Mesenchymal stem cell (in vitro differentiated cells and primary cell): ENCODE measurements around the gene PATL2.

Experiments used
- DNase-seq: peaks from one replicate; pipeline ENCODE4 v3.0.0-alpha.2; 2013
- H2AFZ ChIP-seq: one replicate; pipeline ENCODE4 v1.6.1; 2013; ENCODE audit warnings: low read depth, mild to moderate bottlenecking, control low read depth, inconsistent platforms, low read length, moderate library complexity
- H2AK5ac ChIP-seq: 2 replicates; pipeline ENCODE4 v1.6.1; 2013; ENCODE audit warnings: low read length, moderate library complexity, mild to moderate bottlenecking, inconsistent platforms; ENCODE audit not compliant: severe bottlenecking
- H2BK120ac ChIP-seq: one replicate; pipeline ENCODE4 v1.6.1; 2013; ENCODE audit warnings: low read depth, mild to moderate bottlenecking, inconsistent platforms, low read length, moderate library complexity
- H2BK12ac ChIP-seq, 2 experiments: one replicate each; pipeline ENCODE4 v1.6.1; 2013; ENCODE audit warnings: inconsistent platforms in 2 of 2, low read length in 2 of 2, mild to moderate bottlenecking in 2 of 2, moderate library complexity in 2 of 2, control low read depth in 1 of 2
- H2BK15ac ChIP-seq: one replicate; pipeline ENCODE4 v1.6.1; 2013; ENCODE audit warnings: mild to moderate bottlenecking, low read depth, inconsistent platforms; ENCODE audit not compliant: poor library complexity, severe bottlenecking
- H2BK5ac ChIP-seq: 2 replicates; pipeline ENCODE4 v1.6.1; 2013; ENCODE audit warnings: low read depth, mild to moderate bottlenecking, low read length, control low read depth, inconsistent platforms; ENCODE audit not compliant: poor library complexity, severe bottlenecking
- H3K14ac ChIP-seq, 2 experiments: one replicate each; pipeline ENCODE4 v1.6.1; 2013; ENCODE audit warnings: inconsistent platforms in 2 of 2, low read length in 2 of 2, control low read depth in 1 of 2, mild to moderate bottlenecking in 1 of 2, moderate library complexity in 1 of 2
- H3K18ac ChIP-seq, 2 experiments: one replicate each; pipeline ENCODE4 v1.6.1; 2013; ENCODE audit warnings: inconsistent platforms in 2 of 2, low read length in 2 of 2, control low read depth in 1 of 2, low read depth in 1 of 2, mild to moderate bottlenecking in 1 of 2
- H3K23ac ChIP-seq, 2 experiments: one replicate each; pipeline ENCODE4 v1.6.1; 2013; ENCODE audit warnings: inconsistent platforms in 2 of 2, low read length in 2 of 2, mild to moderate bottlenecking in 2 of 2, moderate library complexity in 2 of 2, control low read depth in 1 of 2
- H3K27ac ChIP-seq: 2 replicates; pipeline ENCODE4 v1.5.1; 2013; ENCODE audit warnings: mild to moderate bottlenecking, moderate library complexity, low read length, control low read depth, inconsistent platforms; ENCODE audit not compliant: poor library complexity, severe bottlenecking
- H3K27me3 ChIP-seq, 2 experiments: 2 replicates each; pipeline versions ENCODE4 v1.6.1 to v1.7.0; 2013; ENCODE audit warnings: low read length in 2 of 2, mild to moderate bottlenecking in 2 of 2, moderate library complexity in 2 of 2, control low read depth in 1 of 2, inconsistent platforms in 1 of 2; ENCODE audit not compliant: control insufficient read depth in 1 of 2, insufficient read depth in 1 of 2
- H3K36me3 ChIP-seq, 2 experiments: 2 replicates each; pipeline versions ENCODE4 v1.6.1 to v1.7.0; 2013; ENCODE audit warnings: low read length in 2 of 2, control low read depth in 1 of 2, inconsistent platforms in 1 of 2, low read depth in 1 of 2, mild to moderate bottlenecking in 1 of 2; ENCODE audit not compliant: insufficient read depth in 2 of 2, control insufficient read depth in 1 of 2
- H3K4ac ChIP-seq, 2 experiments: one replicate each; pipeline ENCODE4 v1.6.1; 2013; ENCODE audit warnings: inconsistent platforms in 2 of 2, low read length in 2 of 2, mild to moderate bottlenecking in 2 of 2, moderate library complexity in 2 of 2, control low read depth in 1 of 2, low read depth in 1 of 2
- H3K4me1 ChIP-seq: 2 replicates; pipeline ENCODE4 v1.6.1; 2013; ENCODE audit warnings: low read depth, low read length, control low read depth; ENCODE audit not compliant: control insufficient read depth, insufficient read depth
- H3K4me2 ChIP-seq: 2 replicates; pipeline ENCODE4 v1.6.1; 2013; ENCODE audit warnings: low read length, mild to moderate bottlenecking, inconsistent platforms; ENCODE audit not compliant: poor library complexity, severe bottlenecking
- H3K4me3 ChIP-seq, 2 experiments: 2 replicates each; pipeline versions ENCODE4 v1.5.1 to v1.7.0; 2013; ENCODE audit warnings: low read length in 2 of 2, mild to moderate bottlenecking in 2 of 2, control low read depth in 1 of 2, low read depth in 1 of 2; ENCODE audit not compliant: insufficient read depth in 1 of 2
- H3K79me1 ChIP-seq: replicated peaks from 2 replicates; pipeline ENCODE4 v1.6.1; 2013; ENCODE audit warnings: mild to moderate bottlenecking, control low read depth, low read length, inconsistent platforms; ENCODE audit not compliant: poor library complexity, severe bottlenecking
- H3K9ac ChIP-seq: 2 replicates; pipeline ENCODE4 v1.7.0; 2013; ENCODE audit warnings: mild to moderate bottlenecking, low read length, moderate library complexity
- H3K9me3 ChIP-seq: 2 replicates; pipeline ENCODE4 v1.7.0; 2013; ENCODE audit warnings: mild to moderate bottlenecking, low read length; ENCODE audit not compliant: control insufficient read depth
- H4K8ac ChIP-seq: one replicate; pipeline ENCODE4 v1.6.1; 2013; ENCODE audit warnings: inconsistent platforms, mild to moderate bottlenecking, low read length, moderate library complexity
- H4K91ac ChIP-seq: one replicate; pipeline ENCODE4 v1.6.1; 2013; ENCODE audit warnings: mild to moderate bottlenecking, low read length, inconsistent platforms
- WGBS: methylation state at CpG from one replicate; pipeline ENCODE4 v1.1.7; 2013; ENCODE audit warnings: mixed read lengths; 5-methylcytosine and 5-hydroxymethylcytosine counted together

PATL2 gene

DNA sequence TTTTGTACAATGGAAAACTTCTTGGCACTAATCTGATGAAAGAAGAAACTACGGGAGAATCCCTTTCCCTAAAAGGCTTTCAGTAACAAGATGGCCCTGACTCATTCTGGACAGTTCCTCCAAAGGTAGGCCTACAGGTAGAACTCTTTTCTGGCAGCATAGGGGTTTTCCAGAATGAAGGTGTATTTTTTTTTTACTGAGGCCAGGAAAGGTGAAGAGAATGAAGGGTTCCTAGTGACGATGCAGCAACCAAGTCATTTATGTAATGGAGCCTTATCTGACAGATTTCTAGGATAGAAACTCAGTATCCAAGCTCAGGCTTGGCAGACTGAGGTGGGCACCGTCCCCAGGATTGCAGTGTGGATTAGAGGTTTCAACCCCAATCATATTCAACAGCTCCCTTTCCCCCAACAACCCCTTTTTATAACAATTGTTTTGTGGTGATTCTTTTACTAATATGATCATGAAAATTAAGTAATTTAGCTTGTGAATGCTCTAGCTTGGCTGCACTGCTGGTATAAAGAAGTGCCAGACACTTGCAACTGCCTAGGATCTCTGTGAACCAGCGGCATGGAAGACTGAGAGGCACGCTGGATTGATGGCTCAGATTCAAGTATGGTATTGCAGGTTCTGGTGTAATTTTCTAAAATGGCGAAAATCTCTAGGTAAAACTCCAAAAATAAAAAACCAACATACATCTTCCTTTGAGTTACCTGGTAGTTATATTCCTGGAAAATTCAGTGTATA, 16.5 kb upstream of the PATL2 start:
- H3K9me3 ChIP-seq: no peaks in the 10 kb centered on the region
- DNase-seq: no peak
- no peak overlapping the region for H2AK5ac ChIP-seq
- peaks cover 9% of the 10 kb centered on the region for H3K79me1 ChIP-seq
- peaks cover 0 to 15% of the 10 kb centered on the region in 2 experiments for H3K36me3 ChIP-seq
- no peak overlapping the region for H2BK5ac ChIP-seq
- peak overlapping the region; percentile 29 to 87 for H2BK12ac ChIP-seq
- peak overlapping the region; percentile 97 for H3K9ac ChIP-seq
- peaks cover 7% of the 10 kb centered on the region for H3K4me1 ChIP-seq
- no peak overlapping the region for H3K4me2 ChIP-seq
- H4K8ac ChIP-seq: no peak overlapping the region
- H3K14ac ChIP-seq: no peak overlapping the region
- 95% methylated on average over 3 of the region's 6 CpGs for WGBS
- no peak overlapping the region for H2BK120ac ChIP-seq
- no peak overlapping the region for H4K91ac ChIP-seq
- H2BK15ac ChIP-seq: no peak overlapping the region
- H3K4ac ChIP-seq: no peak overlapping the region
- no peaks in the 10 kb centered on the region for H3K27me3 ChIP-seq
- H3K4me3 ChIP-seq: peak overlapping the region in 1 of 2 experiments; percentile 94
- H2AFZ ChIP-seq: no peak overlapping the region
- peak overlapping the region; percentile 81 for H3K27ac ChIP-seq
- no peak overlapping the region for H3K23ac ChIP-seq
- H3K18ac ChIP-seq: peak overlapping the region in 1 of 2 experiments; percentile 46

DNA sequence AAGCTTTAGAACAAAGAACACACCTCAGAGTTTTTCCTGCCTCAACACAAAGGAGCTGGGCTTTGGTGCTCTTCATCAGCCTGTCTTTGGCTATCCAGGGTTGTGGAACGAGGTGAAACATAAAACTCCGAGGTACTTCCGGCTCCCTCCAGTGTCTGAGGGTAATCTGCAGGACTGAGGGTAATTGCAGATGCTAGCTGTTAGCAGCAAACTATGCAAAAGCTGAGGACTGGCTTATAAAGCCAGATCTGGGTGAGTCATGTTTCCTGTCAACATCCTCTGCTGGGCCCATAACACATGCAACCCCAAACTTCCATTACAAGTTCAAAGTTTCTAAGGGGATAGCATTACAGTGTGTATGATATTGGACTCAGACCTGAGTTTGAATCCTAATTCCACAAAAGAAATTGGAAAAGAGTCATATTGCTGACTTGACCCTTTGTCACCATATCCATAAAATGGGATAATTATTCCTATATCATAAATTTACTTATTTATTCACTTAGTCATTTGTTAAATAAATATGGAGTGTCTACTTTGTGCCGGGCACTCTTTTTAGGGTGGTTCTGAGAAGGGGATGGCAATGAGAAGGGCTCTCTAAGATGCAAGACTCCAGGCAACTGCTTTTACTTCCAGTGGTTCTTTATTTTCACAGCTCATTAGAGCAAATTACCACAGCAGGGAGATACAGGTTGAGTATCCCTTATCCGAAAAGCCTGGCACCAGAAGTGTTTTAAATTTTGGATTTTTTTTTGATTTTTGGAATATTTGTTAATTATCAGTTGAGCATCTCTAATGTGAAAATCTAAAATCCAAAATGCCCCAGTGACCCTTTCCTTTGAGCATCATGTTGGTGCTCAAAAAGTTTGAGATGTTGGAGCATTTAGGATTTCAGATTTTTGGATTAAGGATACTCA, 15.7 kb upstream of the PATL2 start:
- WGBS: 25% methylated on average over 5 of the region's 5 CpGs
- peak overlapping the region; percentile 6 to 67 for H3K18ac ChIP-seq
- H3K9me3 ChIP-seq: no peaks in the 10 kb centered on the region
- H2BK120ac ChIP-seq: no peak overlapping the region
- peak overlapping the region in 1 of 2 experiments; percentile 60 for H3K4me3 ChIP-seq
- H3K9ac ChIP-seq: peak overlapping the region; percentile 97
- peak overlapping the region; percentile 81 for H3K27ac ChIP-seq
- peaks cover 9% of the 10 kb centered on the region for H3K79me1 ChIP-seq
- peaks cover 7% of the 10 kb centered on the region for H3K4me1 ChIP-seq
- H2BK12ac ChIP-seq: no peak overlapping the region
- H3K4me2 ChIP-seq: no peak overlapping the region
- peak overlapping the region in 1 of 2 experiments; percentile 12 for H3K4ac ChIP-seq
- no peak overlapping the region for H2BK15ac ChIP-seq
- no peak overlapping the region for H3K14ac ChIP-seq
- H2AK5ac ChIP-seq: no peak overlapping the region
- H3K36me3 ChIP-seq: peaks cover 0 to 6% of the 10 kb centered on the region in 2 experiments
- H4K8ac ChIP-seq: peak overlapping the region; percentile 73
- H3K27me3 ChIP-seq: no peaks in the 10 kb centered on the region
- H2BK5ac ChIP-seq: no peak overlapping the region
- DNase-seq: peak; percentile 96
- H2AFZ ChIP-seq: peak overlapping the region; percentile 29
- no peak overlapping the region for H4K91ac ChIP-seq
- H3K23ac ChIP-seq: no peak overlapping the region

DNA sequence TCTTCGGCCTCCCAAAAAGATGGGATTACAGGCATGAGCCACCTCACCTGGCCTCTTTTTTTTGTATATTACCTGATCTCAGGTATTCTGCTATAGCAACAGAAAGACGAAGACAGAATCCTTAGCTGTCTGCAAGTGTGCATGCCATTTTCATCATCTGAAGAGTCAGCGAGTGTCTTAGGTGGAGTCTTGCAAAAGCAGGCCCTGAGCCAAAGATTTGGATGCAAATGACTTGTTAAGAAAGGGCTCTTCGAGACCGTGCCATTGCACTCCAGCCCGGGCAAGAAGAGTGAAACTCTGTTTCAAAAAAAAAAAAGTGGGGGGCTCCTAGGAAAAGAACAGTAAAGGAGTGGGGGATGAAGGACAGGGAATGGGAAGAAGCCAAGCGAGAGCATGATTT, 15.0 kb upstream of the PATL2 start:
- WGBS: 85% methylated on average over 7 of the region's 7 CpGs
- peak overlapping the region; percentile 29 for H2AFZ ChIP-seq

DNA sequence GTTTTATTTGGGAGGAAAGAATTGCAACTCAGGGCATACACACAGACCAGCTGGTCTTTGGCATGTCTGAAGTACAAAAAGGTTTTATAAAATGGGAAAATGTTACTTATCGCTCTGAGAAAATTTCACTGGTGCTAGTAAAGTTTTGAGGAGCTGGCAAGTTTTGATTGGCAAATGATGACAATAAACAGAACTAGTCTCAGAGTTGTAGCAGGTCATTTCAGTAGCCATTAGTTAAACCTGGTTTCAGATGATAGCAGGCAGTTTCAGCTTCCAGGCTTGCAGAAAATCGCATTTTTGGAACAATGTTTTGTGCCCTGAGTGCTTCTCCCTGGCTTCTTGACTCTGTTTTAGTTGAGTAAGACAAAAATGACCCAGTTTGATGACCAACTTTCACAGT, 10.9 kb upstream of the PATL2 start:
- Histone ChIP-seq H3K4me2 (no peak overlapping the region), H3K9me3 (no peaks in the 10 kb centered on the region)
- WGBS: 88% methylated on average over 2 of the region's 2 CpGs

More for the DNA sequence above, 15.0 kb upstream of the PATL2 start:
- no peak for DNase-seq
- Histone ChIP-seq H4K8ac (peak overlapping the region; percentile 73), H2BK12ac (no peak overlapping the region), H3K23ac (no peak overlapping the region), H2BK5ac (no peak overlapping the region), H3K4ac (peak overlapping the region in 1 of 2 experiments; percentile 12), H4K91ac (no peak overlapping the region), H2BK15ac (no peak overlapping the region), H2BK120ac (peak overlapping the region; percentile 1), H3K9ac (peak overlapping the region; percentile 97), H3K27me3 (no peaks in the 10 kb centered on the region), H3K36me3 (no peaks in the 10 kb centered on the region), H3K9me3 (no peaks in the 10 kb centered on the region), H3K79me1 (peaks cover 5% of the 10 kb centered on the region), H3K4me2 (no peak overlapping the region), H3K14ac (no peak overlapping the region), H3K4me1 (peaks cover 7% of the 10 kb centered on the region), H3K18ac (peak overlapping the region; percentile 6 to 67), H3K27ac (peak overlapping the region; percentile 81), H2AK5ac (no peak overlapping the region), H3K4me3 (peak overlapping the region in 1 of 2 experiments; percentile 60)

More for the DNA sequence above, 10.9 kb upstream of the PATL2 start:
- Histone ChIP-seq H3K18ac (no peak overlapping the region), H2BK15ac (no peak overlapping the region), H2BK5ac (no peak overlapping the region), H3K4ac (no peak overlapping the region), H2BK12ac (no peak overlapping the region), H4K91ac (no peak overlapping the region), H3K27ac (no peak overlapping the region), H3K4me3 (no peak overlapping the region), H3K27me3 (no peaks in the 10 kb centered on the region), H2AK5ac (no peak overlapping the region), H3K79me1 (no peaks in the 10 kb centered on the region), H4K8ac (no peak overlapping the region), H3K36me3 (peaks cover 0 to 27% of the 10 kb centered on the region in 2 experiments), H2BK120ac (no peak overlapping the region), H3K23ac (no peak overlapping the region), H3K4me1 (peaks cover 5% of the 10 kb centered on the region), H2AFZ (no peak overlapping the region), H3K9ac (no peak overlapping the region), H3K14ac (no peak overlapping the region)
- no peak for DNase-seq
